HCT116 (cell line): ENCODE measurements around the gene DGKE. TPM values are rescaled to one million over a fixed set of nuclear protein-coding genes. Genes with fewer than 3 reads are reported as not detected.

ENCODE experiments used
- ATAC-seq: fragments of 200-7000 bp; cut with Tn5 transposase; 2 replicates; pipeline ENCODE4 v1.9.1; 2020; ENCODE audit warnings: mild to moderate bottlenecking, moderate library complexity
- BruUV-seq: library from RNA; stranded (reverse); fragments of 400-500 nt; replicated peaks from 2 replicates; lab custom pipeline; 2021; lab: Mats Ljungman, UMichigan
- CTCF ChIA-PET: fragments of 300-600 bp; sonication (Branson Sonifier 250); formaldehyde crosslinking; loops from one replicate; lab custom pipeline; 2021; ENCODE audit warnings: antibody characterized with exemption; lab: Charles Lee
- POLR2A ChIA-PET: fragments of 300-600, 350-600 bp; sonication (Branson Sonifier 250); formaldehyde crosslinking; loops from one replicate; lab custom pipeline; 2021; ENCODE audit warnings: antibody characterized with exemption; lab: Charles Lee
- RAD21 ChIA-PET, 2 experiments: fragments of 300-600 bp; sonication (Branson Sonifier 250); formaldehyde crosslinking; loops; one replicate each; lab custom pipeline; 2023; ENCODE audit warnings: low total read pairs in 2 of 2; ENCODE audit not compliant: uncharacterized antibody in 2 of 2, unreplicated experiment in 2 of 2, low non-redundant PET in 1 of 2; lab: Charles Lee
- DNase-seq: peaks from one replicate; pipeline ENCODE4 v3.0.0-alpha.2; 2010; ENCODE audit warnings: low read depth, low spot score
- H2AFZ ChIP-seq: fragments of 200-600 bp; shearing (Covaris generic), sonication (generic); 2 replicates; pipeline ENCODE4 v1.6.1; 2017; ENCODE audit warnings: low read depth, mixed run types, mixed read lengths, antibody characterized with exemption, low read length; ENCODE audit not compliant: poor library complexity, severe bottlenecking
- H3K27ac ChIP-seq: 2 replicates; pipeline ENCODE4 v1.5.1; 2012; ENCODE audit warnings: low read depth, low read length
- H3K27me3 ChIP-seq: fragments of 200-600 bp; sonication (generic); 2 replicates; pipeline ENCODE4 v1.6.1; 2016; ENCODE audit warnings: mixed run types, low read length, mixed read lengths; ENCODE audit not compliant: insufficient read depth
- H3K36me3 ChIP-seq, 2 experiments: fragments of 200-500 bp in 1 of 2; fragments of 200-600 bp in 1 of 2; sonication (Bioruptor generic) in 1 of 2; sonication (generic) in 1 of 2; 2 replicates each; pipeline versions ENCODE4 v1.5.1 to v1.6.1; 2014 to 2016; ENCODE audit warnings: low read length in 2 of 2, inconsistent platforms in 1 of 2, mixed read lengths in 1 of 2, mixed run types in 1 of 2; ENCODE audit not compliant: insufficient read depth in 2 of 2, control insufficient read depth in 1 of 2
- H3K4me1 ChIP-seq, 2 experiments: fragments of 200-600 bp in 1 of 2; sonication (generic) in 1 of 2; 2 replicates each; pipeline versions ENCODE4 v1.5.1 to v1.6.1; 2012 to 2017; ENCODE audit warnings: low read length in 2 of 2, inconsistent platforms in 1 of 2, mild to moderate bottlenecking in 1 of 2, mixed read lengths in 1 of 2, mixed run types in 1 of 2, moderate library complexity in 1 of 2; ENCODE audit not compliant: insufficient read depth in 2 of 2, control insufficient read depth in 1 of 2
- H3K4me2 ChIP-seq: fragments of 200-600 bp; sonication (generic); 2 replicates; pipeline ENCODE4 v1.6.1; 2017; ENCODE audit warnings: mixed run types, low read length, mixed read lengths
- H3K4me3 ChIP-seq, 2 experiments: fragments of 200-600 bp in 1 of 2; sonication (generic) in 1 of 2; replicated peaks in 1 of 2; 2 replicates each; pipeline ENCODE4 v1.5.1; 2011 to 2016; ENCODE audit warnings: low read length in 2 of 2, control low read depth in 1 of 2, low read depth in 1 of 2, mild to moderate bottlenecking in 1 of 2, mixed read lengths in 1 of 2, mixed run types in 1 of 2
- H3K79me2 ChIP-seq: fragments of 200-600 bp; sonication (generic); 2 replicates; pipeline ENCODE4 v1.6.1; 2017; ENCODE audit warnings: mild to moderate bottlenecking, mixed run types, low read length, moderate library complexity, mixed read lengths; ENCODE audit not compliant: insufficient read depth
- H3K9ac ChIP-seq: fragments of 200-600 bp; sonication (generic); 2 replicates; pipeline ENCODE4 v1.6.1; 2016; ENCODE audit warnings: low read length, mixed read lengths
- H3K9me2 ChIP-seq: fragments of 200-600 bp; sonication (generic), shearing (Covaris generic); 2 replicates; pipeline ENCODE4 v1.6.1; 2017; ENCODE audit warnings: mixed run types, mild to moderate bottlenecking, moderate library complexity; ENCODE audit not compliant: insufficient read depth
- H3K9me3 ChIP-seq, 2 experiments: fragments of 200-500 bp in 1 of 2; fragments of 200-600 bp in 1 of 2; sonication (Bioruptor generic) in 1 of 2; sonication (generic) in 1 of 2; 2 replicates each; pipeline ENCODE4 v1.6.1; 2014 to 2017; ENCODE audit warnings: low read length in 2 of 2, mixed read lengths in 2 of 2, inconsistent platforms in 1 of 2, low read depth in 1 of 2, mild to moderate bottlenecking in 1 of 2, mixed run types in 1 of 2, moderate library complexity in 1 of 2; ENCODE audit not compliant: control insufficient read depth in 1 of 2, insufficient read depth in 1 of 2
- H4K20me1 ChIP-seq: fragments of 200-600 bp; sonication (generic), shearing (Covaris generic); 2 replicates; pipeline ENCODE4 v1.6.1; 2017; ENCODE audit warnings: mixed run types, mild to moderate bottlenecking, moderate library complexity; ENCODE audit not compliant: insufficient read depth
- CBX3 ChIP-seq: IDR thresholded peaks from 2 replicates; pipeline ENCODE4 v1.6.1; 2012; ENCODE audit warnings: low read depth
- CTCF ChIP-seq, 3 experiments: fragments of 200-600 bp in 1 of 3; sonication (generic) in 1 of 3; IDR thresholded peaks in 2 of 3; conservative IDR thresholded peaks in 1 of 3; 2 replicates each; pipeline ENCODE4 v1.5.1; 2012 to 2017; ENCODE audit warnings: low read depth in 2 of 3, low read length in 2 of 3, antibody characterized with exemption in 1 of 3, borderline replicate concordance in 1 of 3, control low read depth in 1 of 3, mild to moderate bottlenecking in 1 of 3, mixed read lengths in 1 of 3, mixed run types in 1 of 3, moderate library complexity in 1 of 3; ENCODE audit not compliant: insufficient read depth in 1 of 3
- EGR1 ChIP-seq: IDR thresholded peaks from 2 replicates; pipeline ENCODE4 v1.6.1; 2012; ENCODE audit warnings: low read depth
- ELF1 ChIP-seq: IDR thresholded peaks from 2 replicates; pipeline ENCODE4 v1.6.1; 2012; ENCODE audit warnings: low read depth, borderline replicate concordance
- EZH2phosphoT487 ChIP-seq: fragments of 200-600 bp; IDR thresholded peaks from 2 replicates; pipeline ENCODE4 v1.6.1; 2018; ENCODE audit warnings: antibody characterized with exemption, borderline replicate concordance
- FOSL1 ChIP-seq: IDR thresholded peaks from 2 replicates; pipeline ENCODE4 v1.6.1; 2012; ENCODE audit warnings: low read depth
- JUND ChIP-seq: IDR thresholded peaks from 2 replicates; pipeline ENCODE4 v1.6.1; 2012
- POLR2AphosphoS5 ChIP-seq: IDR thresholded peaks from 2 replicates; pipeline ENCODE4 v1.6.1; 2011; ENCODE audit warnings: mild to moderate bottlenecking, low read depth, low read length, moderate library complexity
- RAD21 ChIP-seq: IDR thresholded peaks from 2 replicates; pipeline ENCODE4 v1.6.1; 2012; ENCODE audit warnings: low read depth, mild to moderate bottlenecking
- REST ChIP-seq: IDR thresholded peaks from 2 replicates; pipeline ENCODE4 v1.6.1; 2012; ENCODE audit warnings: low read depth
- SIN3A ChIP-seq: IDR thresholded peaks from 2 replicates; pipeline ENCODE4 v1.6.1; 2012; ENCODE audit warnings: low read depth
- SP1 ChIP-seq: IDR thresholded peaks from 2 replicates; pipeline ENCODE4 v1.6.1; 2012; ENCODE audit warnings: low read depth
- SRF ChIP-seq: IDR thresholded peaks from 2 replicates; pipeline ENCODE4 v1.6.1; 2012; ENCODE audit warnings: low read depth
- TCF7L2 ChIP-seq: IDR thresholded peaks from 2 replicates; pipeline ENCODE4 v1.7.0; 2011; ENCODE audit warnings: borderline replicate concordance, inconsistent platforms; ENCODE audit not compliant: insufficient read depth, insufficient read length; ENCODE audit errors: extremely low read depth
- YY1 ChIP-seq: IDR thresholded peaks from 2 replicates; pipeline ENCODE4 v1.6.1; 2011; ENCODE audit warnings: low read length, low read depth, moderate library complexity, mild to moderate bottlenecking; ENCODE audit not compliant: insufficient replicate concordance; ENCODE audit errors: extremely low read depth
- ZFX ChIP-seq: fragments of 450-650 bp; IDR thresholded peaks from 2 replicates; pipeline ENCODE4 v1.6.1; 2017
- ZNF274 ChIP-seq: fragments of 200-500 bp; sonication (Bioruptor generic); IDR thresholded peaks from 2 replicates; pipeline ENCODE4 v1.6.1; 2014; ENCODE audit warnings: mild to moderate bottlenecking, low read depth, low read length, inconsistent platforms
- intact Hi-C: fragments of 100-400 bp; cut with micrococcal nuclease; formaldehyde crosslinking; loops from 2 replicates; pipeline ENCODE4 v1.10.0; 2022
- total RNA-seq: library from RNA; stranded (reverse); gene quantifications from one replicate; pipeline ENCODE4 v1.2.1, GENCODE V29; 2021; ENCODE audit not compliant: unreplicated experiment
- TF ChIP-seq, protein P1 (sequence below): IDR thresholded peaks from 2 replicates; pipeline ENCODE4 v1.6.1; 2011; ENCODE audit warnings: mild to moderate bottlenecking, low read length, moderate library complexity; ENCODE audit not compliant: insufficient replicate concordance; ENCODE audit errors: extremely low read depth
- TF ChIP-seq, protein P2 (sequence below): IDR thresholded peaks from 2 replicates; pipeline ENCODE4 v1.6.1; 2012

DGKE gene
- total RNA-seq, 1 experiment from 2014 or later, result 5.2 TPM

DNA sequence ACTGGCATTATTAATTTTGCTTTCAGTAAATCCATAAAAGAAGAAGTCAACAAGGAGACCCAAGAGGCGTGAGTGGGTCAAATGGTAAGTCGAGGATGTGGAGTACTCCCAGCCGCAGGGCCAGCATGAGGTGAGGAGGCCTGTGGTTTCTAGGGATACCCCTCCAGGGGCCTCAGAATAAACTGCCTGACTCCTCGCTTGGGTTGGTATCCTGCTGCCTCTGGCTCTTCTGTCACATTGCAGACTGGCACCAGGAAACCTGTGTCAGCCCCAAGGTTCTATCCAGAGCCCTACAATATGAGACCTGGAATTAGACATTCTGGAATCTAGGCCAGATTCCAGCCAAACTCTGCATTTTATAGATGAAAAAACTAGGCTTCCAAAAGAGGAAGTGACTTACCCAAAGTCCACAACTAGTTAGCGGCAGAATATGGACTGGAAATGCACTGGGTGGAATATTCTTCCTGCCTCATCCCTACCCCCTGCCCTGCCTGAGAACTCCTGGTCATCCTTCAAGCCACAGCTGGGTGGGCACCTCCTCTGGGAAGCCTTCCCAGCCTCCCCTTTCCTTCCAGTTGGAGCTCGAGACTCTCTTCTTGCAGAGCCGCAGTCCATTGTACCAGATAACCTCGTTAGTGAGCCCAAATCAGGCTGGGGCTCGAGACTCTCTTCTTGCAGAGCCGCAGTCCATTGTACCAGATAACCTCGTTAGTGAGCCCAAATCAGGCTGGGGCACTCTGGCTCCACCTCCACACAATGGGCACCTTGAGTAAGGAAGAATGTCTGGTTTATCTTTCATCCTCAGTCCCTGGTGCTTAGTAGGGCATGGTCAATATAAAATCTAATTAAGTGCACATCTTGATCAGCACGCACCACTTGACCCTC, 22.8 kb upstream of the DGKE start:
- ChIA-PET CTCF (interaction anchor here (1.0 kb wide), 1 partner anchor 9 kb away, joined by 3 read pairs; no protein-coding TSS in a partner anchor), RAD21 (no interaction called here)
- intact Hi-C loops, result no loop called here
- TF ChIP-seq, protein P1, sequence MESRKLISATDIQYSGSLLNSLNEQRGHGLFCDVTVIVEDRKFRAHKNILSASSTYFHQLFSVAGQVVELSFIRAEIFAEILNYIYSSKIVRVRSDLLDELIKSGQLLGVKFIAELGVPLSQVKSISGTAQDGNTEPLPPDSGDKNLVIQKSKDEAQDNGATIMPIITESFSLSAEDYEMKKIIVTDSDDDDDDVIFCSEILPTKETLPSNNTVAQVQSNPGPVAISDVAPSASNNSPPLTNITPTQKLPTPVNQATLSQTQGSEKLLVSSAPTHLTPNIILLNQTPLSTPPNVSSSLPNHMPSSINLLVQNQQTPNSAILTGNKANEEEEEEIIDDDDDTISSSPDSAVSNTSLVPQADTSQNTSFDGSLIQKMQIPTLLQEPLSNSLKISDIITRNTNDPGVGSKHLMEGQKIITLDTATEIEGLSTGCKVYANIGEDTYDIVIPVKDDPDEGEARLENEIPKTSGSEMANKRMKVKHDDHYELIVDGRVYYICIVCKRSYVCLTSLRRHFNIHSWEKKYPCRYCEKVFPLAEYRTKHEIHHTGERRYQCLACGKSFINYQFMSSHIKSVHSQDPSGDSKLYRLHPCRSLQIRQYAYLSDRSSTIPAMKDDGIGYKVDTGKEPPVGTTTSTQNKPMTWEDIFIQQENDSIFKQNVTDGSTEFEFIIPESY, result no peak
- no peak for TF ChIP-seq CBX3
- TF ChIP-seq CTCF (IDR thresholded peaks at IDR 0.05 in 2 of 3, conservative IDR thresholded peaks at IDR 0.05 in 1 of 3; ENCODE audit: borderline replicate concordance in 1 of 3, insufficient read depth in 1 of 3, low read depth in 2 of 3, low read length in 2 of 3), result no peak
- no peak for TF ChIP-seq JUND
- no peak for TF ChIP-seq TCF7L2
- no peak for TF ChIP-seq ELF1
- no peak for TF ChIP-seq ZNF274
- TF ChIP-seq SIN3A, result no peak
- no peak for TF ChIP-seq ZFX
- no peak for TF ChIP-seq FOSL1
- TF ChIP-seq YY1, result no peak
- no peak for TF ChIP-seq RAD21
- no peak for TF ChIP-seq REST
- no peak for TF ChIP-seq EZH2phosphoT487
- TF ChIP-seq SRF, result no peak
- no peak for TF ChIP-seq SP1
- TF ChIP-seq POLR2AphosphoS5, result no peak
- no peak for TF ChIP-seq EGR1
- TF ChIP-seq, protein P2, sequence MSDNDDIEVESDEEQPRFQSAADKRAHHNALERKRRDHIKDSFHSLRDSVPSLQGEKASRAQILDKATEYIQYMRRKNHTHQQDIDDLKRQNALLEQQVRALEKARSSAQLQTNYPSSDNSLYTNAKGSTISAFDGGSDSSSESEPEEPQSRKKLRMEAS, result no peak

More for the DNA sequence above, 22.8 kb upstream of the DGKE start:
- Histone ChIP-seq H3K27me3 (peaks cover 6% of the 10 kb centered on the region; the same call in 1 of the 2 replicates), H3K27ac (no peak overlapping the region), H3K36me3 (no peaks in the 10 kb centered on the region), H3K4me1 (no peaks in the 10 kb centered on the region), H3K9me2 (no peaks in the 10 kb centered on the region), H3K79me2 (no peaks in the 10 kb centered on the region), H3K4me2 (no peak overlapping the region), H3K9ac (no peak overlapping the region), H3K4me3 (no peak overlapping the region), H2AFZ (no peak overlapping the region), H4K20me1 (no peaks in the 10 kb centered on the region), H3K9me3 (no peaks in the 10 kb centered on the region)
- ATAC-seq (no peak), DNase-seq (no peak)
- BruUV-seq, result no TSS peak
- POLR2A ChIA-PET, result no interaction called here
